HepG2 (cell line): ENCODE results near the gene APC2. TPM values are rescaled to one million over a fixed set of nuclear protein-coding genes. Genes with fewer than 3 reads are reported as not detected.

Experiments used
- AKAP8 ChIP-seq: sonication (generic); formaldehyde crosslinking; IDR thresholded peaks from 2 replicates; pipeline ENCODE4 v1.5.1; 2020; ENCODE audit warnings: mild to moderate bottlenecking, missing genetic modification reagents
- DNMT3B ChIP-seq: conservative IDR thresholded peaks from 2 replicates; pipeline ENCODE4 v1.6.1; 2016; ENCODE audit warnings: missing biosample characterization, control low read depth
- ESRRA ChIP-seq: sonication (generic); formaldehyde crosslinking; IDR thresholded peaks from 2 replicates; pipeline ENCODE4 v1.5.1; 2020; ENCODE audit warnings: mild to moderate bottlenecking, low read depth, missing genetic modification reagents
- GABPB1 ChIP-seq: IDR thresholded peaks from 2 replicates; pipeline ENCODE4 v1.6.1; 2016; ENCODE audit warnings: mild to moderate bottlenecking, missing genetic modification reagents, moderate library complexity, missing compliant biosample characterization
- GMEB1 ChIP-seq: sonication (generic); formaldehyde crosslinking; IDR thresholded peaks from 2 replicates; pipeline ENCODE4 v1.5.1; 2020; ENCODE audit warnings: missing genetic modification reagents, mild to moderate bottlenecking, borderline replicate concordance
- HMG20B ChIP-seq: conservative IDR thresholded peaks from 2 replicates; pipeline ENCODE4 v1.6.1; 2016; ENCODE audit warnings: missing genetic modification reagents, missing compliant biosample characterization
- HNRNPK ChIP-seq: fragments of 200-400 bp; formaldehyde crosslinking; IDR thresholded peaks from 2 replicates; pipeline ENCODE4 v1.6.1; 2018; ENCODE audit warnings: low read length, low read depth, moderate library complexity, mild to moderate bottlenecking; ENCODE audit not compliant: poor library complexity, severe bottlenecking
- HNRNPLL ChIP-seq: fragments of 200-400 bp; formaldehyde crosslinking; IDR thresholded peaks from 2 replicates; pipeline ENCODE4 v1.6.1; 2017; ENCODE audit warnings: mild to moderate bottlenecking, low read depth, low read length; ENCODE audit not compliant: poor library complexity, severe bottlenecking
- KAT7 ChIP-seq: IDR thresholded peaks from 2 replicates; pipeline ENCODE4 v1.6.1; 2018; ENCODE audit warnings: borderline replicate concordance, missing compliant biosample characterization
- KDM4B ChIP-seq: sonication (generic); formaldehyde crosslinking; IDR thresholded peaks from 2 replicates; pipeline ENCODE4 v1.4.0; 2020; ENCODE audit warnings: missing genetic modification reagents
- SMAD1 ChIP-seq: sonication (generic); formaldehyde crosslinking; IDR thresholded peaks from 2 replicates; pipeline ENCODE4 v1.4.0; 2020; ENCODE audit warnings: missing genetic modification reagents, low read depth, mild to moderate bottlenecking, borderline replicate concordance
- SNAI1 ChIP-seq: sonication (generic); formaldehyde crosslinking; IDR thresholded peaks from 2 replicates; pipeline ENCODE4 v1.5.0; 2020; ENCODE audit warnings: mild to moderate bottlenecking, missing genetic modification reagents, borderline replicate concordance
- SSRP1 ChIP-seq: IDR thresholded peaks from 2 replicates; pipeline ENCODE4 v1.6.1; 2016; ENCODE audit warnings: control low read depth
- THAP9 ChIP-seq: sonication (generic); formaldehyde crosslinking; IDR thresholded peaks from 2 replicates; pipeline ENCODE4; 2020; ENCODE audit warnings: missing genetic modification reagents, mild to moderate bottlenecking, borderline replicate concordance
- U2AF2 ChIP-seq: fragments of 200-400 bp; formaldehyde crosslinking; IDR thresholded peaks from 2 replicates; pipeline ENCODE4 v1.6.1; 2017; ENCODE audit warnings: low read depth, mild to moderate bottlenecking, low read length
- ZFP37 ChIP-seq: sonication (generic); formaldehyde crosslinking; IDR thresholded peaks from 2 replicates; pipeline ENCODE4 v1.4.0; 2020; ENCODE audit warnings: missing genetic modification reagents, borderline replicate concordance
- ZNF326 ChIP-seq: sonication (generic); formaldehyde crosslinking; IDR thresholded peaks from 2 replicates; pipeline ENCODE4 v1.4.0; 2020; ENCODE audit warnings: missing genetic modification reagents, borderline replicate concordance
- ZNF496 ChIP-seq: sonication (generic); formaldehyde crosslinking; IDR thresholded peaks from 2 replicates; pipeline ENCODE4 v1.8.1; 2023; ENCODE audit warnings: mild to moderate bottlenecking, moderate library complexity, missing genetic modification reagents; ENCODE audit not compliant: insufficient replicate concordance
- ZNF563 ChIP-seq: sonication (generic); formaldehyde crosslinking; IDR thresholded peaks from 2 replicates; pipeline ENCODE4 v1.8.0; 2022; ENCODE audit warnings: mild to moderate bottlenecking, moderate library complexity, missing genetic modification reagents
- ZNF674 ChIP-seq: sonication (generic); formaldehyde crosslinking; IDR thresholded peaks from 2 replicates; pipeline ENCODE4 v1.5.0; 2020; ENCODE audit warnings: low read depth, mild to moderate bottlenecking, missing genetic modification reagents
- ZNF687 ChIP-seq: sonication (generic); formaldehyde crosslinking; IDR thresholded peaks from 2 replicates; pipeline ENCODE4 v1.5.1; 2020; ENCODE audit warnings: mild to moderate bottlenecking, missing genetic modification reagents, moderate library complexity
- polyA plus RNA-seq, 8 experiments: library from polyadenylated mRNA; depleted of rRNA in 3 of 8; stranded (reverse) in 7 of 8; unstranded in 1 of 8; fragments of >200 nt; fragmentation: Illumina TruSeq in 4 of 8; extraction: Trizol in 4 of 8; gene quantifications; 2 replicates each; pipeline versions ENCODE4 v1.2.1 to v1.2.3, GENCODE V29; 2011 to 2016; ENCODE audit warnings: low read depth in 4 of 8, missing spikeins in 1 of 8, mixed read lengths in 1 of 8; ENCODE audit not compliant: insufficient read depth in 1 of 8
- total RNA-seq, 5 experiments: library from RNA; depleted of rRNA; stranded (reverse); fragments of >200 nt; fragmentation: Illumina TruSeq; extraction: Trizol; gene quantifications; 2 replicates each; pipeline ENCODE4 v1.2.3, GENCODE V29; 2016; ENCODE audit warnings: low read depth in 1 of 5

APC2 gene
- total and polyA plus RNA-seq, 2 of the 13 experiments (the other 11 are each of a cell fraction or from before 2014, with no cell fraction given), result 0.08 to 0.22 TPM

GRCh38 chr19:1470305-1471009 lies 20.5 kb downstream of the APC2 start (continued):
- TF ChIP-seq GMEB1 (CRISPR knock-in tag) (peak; percentile 7; the same call in 1 of the 2 replicates), SMAD1 (CRISPR knock-in tag) (no peak), SSRP1 (CRISPR knock-in tag) (peak; percentile 45; the same call in 1 of the 2 replicates), HNRNPK (no peak), THAP9 (CRISPR knock-in tag) (peak; percentile 13; the same call in 1 of the 2 replicates), KDM4B (no peak), DNMT3B (CRISPR knock-in tag) (no peak), U2AF2 (no peak), ESRRA (CRISPR knock-in tag) (0 out of 2 replicates have a peak, but pooled peaks have one; percentile 36), ZFP37 (CRISPR knock-in tag) (no peak), GABPB1 (CRISPR knock-in tag) (no peak; the same call in 1 of the 2 replicates), HNRNPLL (no peak), ZNF674 (CRISPR knock-in tag) (no peak), ZNF326 (CRISPR knock-in tag) (peak; percentile 80), SNAI1 (no peak), ZNF563 (CRISPR knock-in tag) (peak; percentile 13; the same call in 1 of the 2 replicates), ZNF687 (peak; percentile 91), HMG20B (CRISPR knock-in tag) (no peak), KAT7 (CRISPR knock-in tag) (no peak), ZNF496 (no peak), AKAP8 (peak; percentile 96)
